HCT116 (cell line): Measurements from ENCODE around the gene DMXL1. TPM values are rescaled to one million over a fixed set of nuclear protein-coding genes. Genes with fewer than 3 reads are reported as not detected.

Experiments
- ATAC-seq: fragments of 200-7000 bp; cut with Tn5 transposase; 2 replicates; pipeline ENCODE4 v1.9.1; 2020; ENCODE audit warnings: mild to moderate bottlenecking, moderate library complexity
- BruUV-seq: library from RNA; stranded (reverse); fragments of 400-500 nt; replicated peaks from 2 replicates; lab custom pipeline; 2021; lab: Mats Ljungman, UMichigan
- CTCF ChIA-PET: fragments of 300-600 bp; sonication (Branson Sonifier 250); formaldehyde crosslinking; loops from one replicate; lab custom pipeline; 2021; ENCODE audit warnings: antibody characterized with exemption; lab: Charles Lee
- POLR2A ChIA-PET: fragments of 300-600, 350-600 bp; sonication (Branson Sonifier 250); formaldehyde crosslinking; loops from one replicate; lab custom pipeline; 2021; ENCODE audit warnings: antibody characterized with exemption; lab: Charles Lee
- RAD21 ChIA-PET, 2 experiments: fragments of 300-600 bp; sonication (Branson Sonifier 250); formaldehyde crosslinking; loops; one replicate each; lab custom pipeline; 2023; ENCODE audit warnings: low total read pairs in 2 of 2; ENCODE audit not compliant: uncharacterized antibody in 2 of 2, unreplicated experiment in 2 of 2, low non-redundant PET in 1 of 2; lab: Charles Lee
- DNase-seq: peaks from one replicate; pipeline ENCODE4 v3.0.0-alpha.2; 2010; ENCODE audit warnings: low read depth, low spot score
- H2AFZ ChIP-seq: fragments of 200-600 bp; shearing (Covaris generic), sonication (generic); 2 replicates; pipeline ENCODE4 v1.6.1; 2017; ENCODE audit warnings: low read depth, mixed run types, mixed read lengths, antibody characterized with exemption, low read length; ENCODE audit not compliant: poor library complexity, severe bottlenecking
- H3K27ac ChIP-seq: 2 replicates; pipeline ENCODE4 v1.5.1; 2012; ENCODE audit warnings: low read depth, low read length
- H3K27me3 ChIP-seq: fragments of 200-600 bp; sonication (generic); 2 replicates; pipeline ENCODE4 v1.6.1; 2016; ENCODE audit warnings: mixed run types, low read length, mixed read lengths; ENCODE audit not compliant: insufficient read depth
- H3K36me3 ChIP-seq, 2 experiments: fragments of 200-500 bp in 1 of 2; fragments of 200-600 bp in 1 of 2; sonication (Bioruptor generic) in 1 of 2; sonication (generic) in 1 of 2; 2 replicates each; pipeline versions ENCODE4 v1.5.1 to v1.6.1; 2014 to 2016; ENCODE audit warnings: low read length in 2 of 2, inconsistent platforms in 1 of 2, mixed read lengths in 1 of 2, mixed run types in 1 of 2; ENCODE audit not compliant: insufficient read depth in 2 of 2, control insufficient read depth in 1 of 2
- H3K4me1 ChIP-seq, 2 experiments: fragments of 200-600 bp in 1 of 2; sonication (generic) in 1 of 2; 2 replicates each; pipeline versions ENCODE4 v1.5.1 to v1.6.1; 2012 to 2017; ENCODE audit warnings: low read length in 2 of 2, inconsistent platforms in 1 of 2, mild to moderate bottlenecking in 1 of 2, mixed read lengths in 1 of 2, mixed run types in 1 of 2, moderate library complexity in 1 of 2; ENCODE audit not compliant: insufficient read depth in 2 of 2, control insufficient read depth in 1 of 2
- H3K4me2 ChIP-seq: fragments of 200-600 bp; sonication (generic); 2 replicates; pipeline ENCODE4 v1.6.1; 2017; ENCODE audit warnings: mixed run types, low read length, mixed read lengths
- H3K4me3 ChIP-seq, 2 experiments: fragments of 200-600 bp in 1 of 2; sonication (generic) in 1 of 2; replicated peaks in 1 of 2; 2 replicates each; pipeline ENCODE4 v1.5.1; 2011 to 2016; ENCODE audit warnings: low read length in 2 of 2, control low read depth in 1 of 2, low read depth in 1 of 2, mild to moderate bottlenecking in 1 of 2, mixed read lengths in 1 of 2, mixed run types in 1 of 2
- H3K79me2 ChIP-seq: fragments of 200-600 bp; sonication (generic); 2 replicates; pipeline ENCODE4 v1.6.1; 2017; ENCODE audit warnings: mild to moderate bottlenecking, mixed run types, low read length, moderate library complexity, mixed read lengths; ENCODE audit not compliant: insufficient read depth
- H3K9ac ChIP-seq: fragments of 200-600 bp; sonication (generic); 2 replicates; pipeline ENCODE4 v1.6.1; 2016; ENCODE audit warnings: low read length, mixed read lengths
- H3K9me2 ChIP-seq: fragments of 200-600 bp; sonication (generic), shearing (Covaris generic); 2 replicates; pipeline ENCODE4 v1.6.1; 2017; ENCODE audit warnings: mixed run types, mild to moderate bottlenecking, moderate library complexity; ENCODE audit not compliant: insufficient read depth
- H3K9me3 ChIP-seq, 2 experiments: fragments of 200-500 bp in 1 of 2; fragments of 200-600 bp in 1 of 2; sonication (Bioruptor generic) in 1 of 2; sonication (generic) in 1 of 2; 2 replicates each; pipeline ENCODE4 v1.6.1; 2014 to 2017; ENCODE audit warnings: low read length in 2 of 2, mixed read lengths in 2 of 2, inconsistent platforms in 1 of 2, low read depth in 1 of 2, mild to moderate bottlenecking in 1 of 2, mixed run types in 1 of 2, moderate library complexity in 1 of 2; ENCODE audit not compliant: control insufficient read depth in 1 of 2, insufficient read depth in 1 of 2
- H4K20me1 ChIP-seq: fragments of 200-600 bp; sonication (generic), shearing (Covaris generic); 2 replicates; pipeline ENCODE4 v1.6.1; 2017; ENCODE audit warnings: mixed run types, mild to moderate bottlenecking, moderate library complexity; ENCODE audit not compliant: insufficient read depth
- CBX3 ChIP-seq: IDR thresholded peaks from 2 replicates; pipeline ENCODE4 v1.6.1; 2012; ENCODE audit warnings: low read depth
- CEBPB ChIP-seq: IDR thresholded peaks from 2 replicates; pipeline ENCODE4 v1.6.1; 2012; ENCODE audit warnings: low read depth
- EGR1 ChIP-seq: IDR thresholded peaks from 2 replicates; pipeline ENCODE4 v1.6.1; 2012; ENCODE audit warnings: low read depth
- FOSL1 ChIP-seq: IDR thresholded peaks from 2 replicates; pipeline ENCODE4 v1.6.1; 2012; ENCODE audit warnings: low read depth
- JUND ChIP-seq: IDR thresholded peaks from 2 replicates; pipeline ENCODE4 v1.6.1; 2012
- RAD21 ChIP-seq: IDR thresholded peaks from 2 replicates; pipeline ENCODE4 v1.6.1; 2012; ENCODE audit warnings: low read depth, mild to moderate bottlenecking
- SIN3A ChIP-seq: IDR thresholded peaks from 2 replicates; pipeline ENCODE4 v1.6.1; 2012; ENCODE audit warnings: low read depth
- TCF7L2 ChIP-seq: IDR thresholded peaks from 2 replicates; pipeline ENCODE4 v1.7.0; 2011; ENCODE audit warnings: borderline replicate concordance, inconsistent platforms; ENCODE audit not compliant: insufficient read depth, insufficient read length; ENCODE audit errors: extremely low read depth
- ZFX ChIP-seq: fragments of 450-650 bp; IDR thresholded peaks from 2 replicates; pipeline ENCODE4 v1.6.1; 2017
- intact Hi-C: fragments of 100-400 bp; cut with micrococcal nuclease; formaldehyde crosslinking; loops from 2 replicates; pipeline ENCODE4 v1.10.0; 2022
- total RNA-seq: library from RNA; stranded (reverse); gene quantifications from one replicate; pipeline ENCODE4 v1.2.1, GENCODE V29; 2021; ENCODE audit not compliant: unreplicated experiment
- TF ChIP-seq, protein P1 (sequence below): IDR thresholded peaks from 2 replicates; pipeline ENCODE4 v1.6.1; 2012; ENCODE audit warnings: low read depth
- TF ChIP-seq, protein P2 (sequence below): IDR thresholded peaks from 2 replicates; pipeline ENCODE4 v1.6.1; 2011; ENCODE audit warnings: mild to moderate bottlenecking, low read length, moderate library complexity; ENCODE audit not compliant: insufficient replicate concordance; ENCODE audit errors: extremely low read depth
- TF ChIP-seq, protein P3 (sequence below): IDR thresholded peaks from 2 replicates; pipeline ENCODE4 v1.6.1; 2012

DMXL1 gene
- total RNA-seq, 1 experiment from 2014 or later = 21.1 TPM

DNA sequence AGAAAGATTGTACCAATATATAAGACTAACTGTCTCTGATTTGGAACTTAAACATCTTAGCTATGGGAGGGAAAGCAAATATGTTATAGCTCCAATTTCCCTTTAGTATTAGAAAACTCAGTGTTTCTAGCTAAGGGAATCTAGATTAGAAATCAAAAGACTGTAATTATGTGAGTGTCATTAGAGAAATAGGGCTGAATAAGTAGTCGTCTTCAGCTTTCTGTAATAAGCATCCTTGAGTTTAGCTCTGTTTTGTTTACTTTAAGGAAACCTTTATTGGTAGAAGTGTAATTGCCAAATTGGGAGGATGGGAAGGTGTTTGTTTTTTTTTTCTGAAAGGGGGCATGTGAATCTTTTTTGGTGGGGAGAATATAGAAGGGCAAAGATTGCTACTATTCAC is 5.2 kb downstream of the DMXL1 start:
- Histone ChIP-seq H3K79me2 (peaks cover 60% of the 10 kb centered on the region), H3K4me1 (peaks cover 6 to 13% of the 10 kb centered on the region in 2 experiments; a peak in 2 of 4 replicates), H4K20me1 (no peaks in the 10 kb centered on the region), H2AFZ (no peak overlapping the region), H3K27ac (no peak overlapping the region), H3K9me2 (no peaks in the 10 kb centered on the region), H3K4me3 (no peak overlapping the region), H3K9me3 (no peaks in the 10 kb centered on the region), H3K27me3 (no peaks in the 10 kb centered on the region), H3K4me2 (no peak overlapping the region), H3K9ac (no peak overlapping the region), H3K36me3 (no peaks in the 10 kb centered on the region)
- RAD21 ChIA-PET = no interaction called here
- CTCF ChIA-PET = no interaction called here
- intact Hi-C loops = no loop called here
- POLR2A ChIA-PET = no interaction called here
- TF ChIP-seq EGR1 (no peak), FOSL1 (no peak), ZFX (no peak), CBX3 (no peak), SIN3A (no peak), RAD21 (no peak), CEBPB (no peak), JUND (no peak), TCF7L2 (no peak)
- TF ChIP-seq, protein P1, sequence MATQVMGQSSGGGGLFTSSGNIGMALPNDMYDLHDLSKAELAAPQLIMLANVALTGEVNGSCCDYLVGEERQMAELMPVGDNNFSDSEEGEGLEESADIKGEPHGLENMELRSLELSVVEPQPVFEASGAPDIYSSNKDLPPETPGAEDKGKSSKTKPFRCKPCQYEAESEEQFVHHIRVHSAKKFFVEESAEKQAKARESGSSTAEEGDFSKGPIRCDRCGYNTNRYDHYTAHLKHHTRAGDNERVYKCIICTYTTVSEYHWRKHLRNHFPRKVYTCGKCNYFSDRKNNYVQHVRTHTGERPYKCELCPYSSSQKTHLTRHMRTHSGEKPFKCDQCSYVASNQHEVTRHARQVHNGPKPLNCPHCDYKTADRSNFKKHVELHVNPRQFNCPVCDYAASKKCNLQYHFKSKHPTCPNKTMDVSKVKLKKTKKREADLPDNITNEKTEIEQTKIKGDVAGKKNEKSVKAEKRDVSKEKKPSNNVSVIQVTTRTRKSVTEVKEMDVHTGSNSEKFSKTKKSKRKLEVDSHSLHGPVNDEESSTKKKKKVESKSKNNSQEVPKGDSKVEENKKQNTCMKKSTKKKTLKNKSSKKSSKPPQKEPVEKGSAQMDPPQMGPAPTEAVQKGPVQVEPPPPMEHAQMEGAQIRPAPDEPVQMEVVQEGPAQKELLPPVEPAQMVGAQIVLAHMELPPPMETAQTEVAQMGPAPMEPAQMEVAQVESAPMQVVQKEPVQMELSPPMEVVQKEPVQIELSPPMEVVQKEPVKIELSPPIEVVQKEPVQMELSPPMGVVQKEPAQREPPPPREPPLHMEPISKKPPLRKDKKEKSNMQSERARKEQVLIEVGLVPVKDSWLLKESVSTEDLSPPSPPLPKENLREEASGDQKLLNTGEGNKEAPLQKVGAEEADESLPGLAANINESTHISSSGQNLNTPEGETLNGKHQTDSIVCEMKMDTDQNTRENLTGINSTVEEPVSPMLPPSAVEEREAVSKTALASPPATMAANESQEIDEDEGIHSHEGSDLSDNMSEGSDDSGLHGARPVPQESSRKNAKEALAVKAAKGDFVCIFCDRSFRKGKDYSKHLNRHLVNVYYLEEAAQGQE = no peak
- TF ChIP-seq, protein P2, sequence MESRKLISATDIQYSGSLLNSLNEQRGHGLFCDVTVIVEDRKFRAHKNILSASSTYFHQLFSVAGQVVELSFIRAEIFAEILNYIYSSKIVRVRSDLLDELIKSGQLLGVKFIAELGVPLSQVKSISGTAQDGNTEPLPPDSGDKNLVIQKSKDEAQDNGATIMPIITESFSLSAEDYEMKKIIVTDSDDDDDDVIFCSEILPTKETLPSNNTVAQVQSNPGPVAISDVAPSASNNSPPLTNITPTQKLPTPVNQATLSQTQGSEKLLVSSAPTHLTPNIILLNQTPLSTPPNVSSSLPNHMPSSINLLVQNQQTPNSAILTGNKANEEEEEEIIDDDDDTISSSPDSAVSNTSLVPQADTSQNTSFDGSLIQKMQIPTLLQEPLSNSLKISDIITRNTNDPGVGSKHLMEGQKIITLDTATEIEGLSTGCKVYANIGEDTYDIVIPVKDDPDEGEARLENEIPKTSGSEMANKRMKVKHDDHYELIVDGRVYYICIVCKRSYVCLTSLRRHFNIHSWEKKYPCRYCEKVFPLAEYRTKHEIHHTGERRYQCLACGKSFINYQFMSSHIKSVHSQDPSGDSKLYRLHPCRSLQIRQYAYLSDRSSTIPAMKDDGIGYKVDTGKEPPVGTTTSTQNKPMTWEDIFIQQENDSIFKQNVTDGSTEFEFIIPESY = no peak
- TF ChIP-seq, protein P3, sequence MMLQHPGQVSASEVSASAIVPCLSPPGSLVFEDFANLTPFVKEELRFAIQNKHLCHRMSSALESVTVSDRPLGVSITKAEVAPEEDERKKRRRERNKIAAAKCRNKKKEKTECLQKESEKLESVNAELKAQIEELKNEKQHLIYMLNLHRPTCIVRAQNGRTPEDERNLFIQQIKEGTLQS = no peak
- BruUV-seq = no TSS peak
- no peak for ATAC-seq
- DNase-seq = no peak
